22Rv1 (cell line): ENCODE data around the gene FADS3.

Experiments used
- CTCF ChIP-seq: fragments of 450-650 bp; IDR thresholded peaks from 2 replicates; pipeline ENCODE4 v1.5.1; 2017; ENCODE audit warnings: mild to moderate bottlenecking
- ZFX ChIP-seq: fragments of 450-650 bp; IDR thresholded peaks from 2 replicates; pipeline ENCODE4 v1.6.1; 2017; ENCODE audit warnings: antibody characterized with exemption, borderline replicate concordance

- no peak for TF ChIP-seq CTCF
- no peak for TF ChIP-seq ZFX
These were observed 28.6 kb upstream of the FADS3 start for GRCh38 chr11:61919705-61920631.
